Stimulated activated CD8-positive, alpha-beta memory T cell treated with anti-CD3 and anti-CD28 coated beads, Interleukin-7, amount 100 ng/mL, for 4 hours (primary cell): ENCODE data around the gene RBBP4.
"Not testable (repeated sequence)": the region's sequence is repeated elsewhere in the genome, so short reads cannot be mapped to it uniquely, and the experiment has no call there.

Source experiments
- DNase-seq, 2 donors: peaks; one replicate each; pipeline ENCODE4 v3.0.0-alpha.2; 2020; ENCODE audit warnings: low read depth in 2 of 2

RBBP4 gene

GRCh38 chr1:32693455-32694174, 42.6 kb downstream of the RBBP4 start:
- no peak for DNase-seq

GRCh38 chr1:32695098-32695904, 44.3 kb downstream of the RBBP4 start:
- no peak for DNase-seq

GRCh38 chr1:32696041-32696440, 45.0 kb downstream of the RBBP4 start:
- no peak for DNase-seq

GRCh38 chr1:32696996-32697395, 46.0 kb downstream of the RBBP4 start:
- DNase-seq = not testable (repeated sequence)

- DNase-seq = no peak
Measured at GRCh38 chr1:32701421-32701911, 50.5 kb downstream of the RBBP4 start.

- no peak for DNase-seq
Measured at GRCh38 chr1:32701951-32702598, 51.1 kb downstream of the RBBP4 start.

GRCh38 chr1:32702599-32703478, 51.8 kb downstream of the RBBP4 start, which contains the start of gene SYNC:
Gene SYNC (minus strand): TSS chr1:32702770. CDS start chr1:32702660, 110 bp downstream.
- no peak for DNase-seq

GRCh38 chr1:32703479-32704291, 52.7 kb downstream of the RBBP4 start:
- no peak for DNase-seq

GRCh38 chr1:32705516-32705915, 54.5 kb downstream of the RBBP4 start:
- DNase-seq = no peak

- DNase-seq = no peak
Measured at GRCh38 chr1:32706491-32706890, 55.5 kb downstream of the RBBP4 start.

- DNase-seq = no peak
Measured at GRCh38 chr1:32709075-32709474, 58.1 kb downstream of the RBBP4 start.

GRCh38 chr1:32709476-32709875, 58.5 kb downstream of the RBBP4 start:
- DNase-seq = no peak

- not testable (repeated sequence) for DNase-seq
Measured at GRCh38 chr1:32711221-32711620, 60.2 kb downstream of the RBBP4 start.

- no peak for DNase-seq
Measured at GRCh38 chr1:32713081-32713480, 62.1 kb downstream of the RBBP4 start.

GRCh38 chr1:32714277-32714676, 63.3 kb downstream of the RBBP4 start:
- DNase-seq = no peak

- DNase-seq = no peak
Measured at GRCh38 chr1:32715901-32716311, 64.9 kb downstream of the RBBP4 start.

GRCh38 chr1:32716312-32717148, 65.5 kb downstream of the RBBP4 start:
- peak in 1 of 2 donors; percentile 12 for DNase-seq

- no peak for DNase-seq
Measured at GRCh38 chr1:32717503-32717902, 66.5 kb downstream of the RBBP4 start.

- no peak for DNase-seq
Measured at GRCh38 chr1:32718036-32718435, 67.0 kb downstream of the RBBP4 start.

- DNase-seq = no peak
Measured at GRCh38 chr1:32718527-32718926, 67.5 kb downstream of the RBBP4 start.
